NCI-H774 (cell line): ENCODE data around the gene INO80.

Source experiments
- DNase-seq: peaks from one replicate; lab custom pipeline; 2025; lab: John Stamatoyannopoulos, UW

Gene INO80

GRCh38 chr15:41043276-41043951, 72.7 kb downstream of the INO80 start:
- no peak for DNase-seq

GRCh38 chr15:41042851-41043250, 73.2 kb downstream of the INO80 start:
- DNase-seq = no peak

- DNase-seq = no peak
Measured at GRCh38 chr15:41039121-41039520, 77.0 kb downstream of the INO80 start.

- no peak for DNase-seq
Measured at GRCh38 chr15:41032079-41032328, 84.1 kb downstream of the INO80 start.

GRCh38 chr15:41031232-41032078, 84.6 kb downstream of the INO80 start:
- no peak for DNase-seq

- no peak for DNase-seq
Measured at GRCh38 chr15:41028853-41029252, 87.2 kb downstream of the INO80 start.

- DNase-seq = no peak
Measured at GRCh38 chr15:41025393-41025792, 90.7 kb downstream of the INO80 start.

GRCh38 chr15:41024885-41025284, 91.2 kb downstream of the INO80 start:
- no peak for DNase-seq

GRCh38 chr15:41024131-41024530, 91.9 kb downstream of the INO80 start:
- no peak for DNase-seq

GRCh38 chr15:41022487-41023090, 93.5 kb downstream of the INO80 start:
- peak; percentile 25 for DNase-seq

GRCh38 chr15:41020829-41021228, 95.3 kb downstream of the INO80 start:
- no peak for DNase-seq

- DNase-seq = no peak
Measured at GRCh38 chr15:41020311-41020710, 95.8 kb downstream of the INO80 start.

GRCh38 chr15:41019174-41019573, 96.9 kb downstream of the INO80 start:
- DNase-seq = no peak

- no peak for DNase-seq
Measured at GRCh38 chr15:41018534-41018933, 97.5 kb downstream of the INO80 start.

GRCh38 chr15:41017066-41017735, 98.9 kb downstream of the INO80 start:
- DNase-seq = no peak

GRCh38 chr15:41013691-41014414, 102.2 kb downstream of the INO80 start:
- no peak for DNase-seq

GRCh38 chr15:41011055-41011815, 104.8 kb downstream of the INO80 start:
- no peak for DNase-seq

GRCh38 chr15:41010345-41010744, 105.7 kb downstream of the INO80 start:
- no peak for DNase-seq

- no peak for DNase-seq
Measured at GRCh38 chr15:41006479-41006878, 109.6 kb downstream of the INO80 start.

GRCh38 chr15:41004490-41004889, 111.6 kb downstream of the INO80 start:
- peak; percentile 23 for DNase-seq

- no peak for DNase-seq
Measured at GRCh38 chr15:41001524-41002214, 114.4 kb downstream of the INO80 start.
